ENCODE measurements around the gene HEBP2. TPM values are rescaled to one million over a fixed set of nuclear protein-coding genes. Genes with fewer than 3 reads are reported as not detected.

HEBP2 gene
- total RNA-seq, 2 donors from 2014 or later: 36.5 to 41.1 TPM

- ATAC-seq (replicated peaks in 1 of 2) (no peak), DNase-seq (no peak)
- H3K4me1 Mint-ChIP-seq (ENCODE audit: low read depth): peaks cover 27% of the 10 kb centered on the region
- H3K36me3 Mint-ChIP-seq (ENCODE audit: insufficient read depth in 2 of 2): no peaks in the 10 kb centered on the region
- H3K27me3 Mint-ChIP-seq (ENCODE audit: low read depth): no peaks in the 10 kb centered on the region
- H3K9me3 Mint-ChIP-seq: peaks cover 0 to 2% of the 10 kb centered on the region in 2 donors
- H3K4me3 Mint-ChIP-seq: peak overlapping the region in 1 of 2 donors; percentile 62
- H3K27ac Mint-ChIP-seq: peak overlapping the region; percentile 19
Observed at GRCh38 chr6:138456401-138456790, 52.4 kb downstream of the HEBP2 start.

- peaks cover 11% of the 10 kb centered on the region for H3K4me1 Mint-ChIP-seq (ENCODE audit: low read depth)
- no peaks in the 10 kb centered on the region for H3K9me3 Mint-ChIP-seq
- no peak for DNase-seq
- no peak overlapping the region for H3K4me3 Mint-ChIP-seq
- ATAC-seq (replicated peaks in 1 of 2): no peak
- H3K27me3 Mint-ChIP-seq (ENCODE audit: low read depth): no peaks in the 10 kb centered on the region
- H3K27ac Mint-ChIP-seq: peak overlapping the region; percentile 28
- H3K36me3 Mint-ChIP-seq (ENCODE audit: insufficient read depth in 2 of 2): no peaks in the 10 kb centered on the region
Observed at GRCh38 chr6:138461647-138462046, 57.6 kb downstream of the HEBP2 start.

GRCh38 chr6:138464085-138464484 is 60.1 kb downstream of the HEBP2 start:
- Mint-ChIP-seq H3K4me3 (no peak overlapping the region), H3K27me3 (ENCODE audit: low read depth) (no peaks in the 10 kb centered on the region), H3K4me1 (ENCODE audit: low read depth) (peaks cover 7% of the 10 kb centered on the region), H3K9me3 (no peaks in the 10 kb centered on the region), H3K27ac (no peak overlapping the region), H3K36me3 (ENCODE audit: insufficient read depth in 2 of 2) (no peaks in the 10 kb centered on the region)
- ATAC-seq (replicated peaks in 1 of 2): no peak
- DNase-seq: no peak

GRCh38 chr6:138465007-138465645 is 61.1 kb downstream of the HEBP2 start:
- H3K4me1 Mint-ChIP-seq (ENCODE audit: low read depth): peaks cover 7% of the 10 kb centered on the region
- no peak overlapping the region for H3K27ac Mint-ChIP-seq
- ATAC-seq (replicated peaks in 1 of 2): peak; percentile 99
- no peaks in the 10 kb centered on the region for H3K27me3 Mint-ChIP-seq (ENCODE audit: low read depth)
- H3K4me3 Mint-ChIP-seq: no peak overlapping the region
- no peaks in the 10 kb centered on the region for H3K36me3 Mint-ChIP-seq (ENCODE audit: insufficient read depth in 2 of 2)
- peak; percentile 29 to 31 for DNase-seq
- no peaks in the 10 kb centered on the region for H3K9me3 Mint-ChIP-seq

GRCh38 chr6:138467901-138468300 is 63.9 kb downstream of the HEBP2 start:
- Mint-ChIP-seq H3K36me3 (ENCODE audit: insufficient read depth in 2 of 2) (no peaks in the 10 kb centered on the region), H3K9me3 (no peaks in the 10 kb centered on the region), H3K4me3 (no peak overlapping the region), H3K27ac (no peak overlapping the region), H3K27me3 (ENCODE audit: low read depth) (no peaks in the 10 kb centered on the region), H3K4me1 (ENCODE audit: low read depth) (peaks cover 7% of the 10 kb centered on the region)
- no peak for ATAC-seq (replicated peaks in 1 of 2)
- DNase-seq: no peak

GRCh38 chr6:138468320-138469015 is 64.4 kb downstream of the HEBP2 start:
- DNase-seq: no peak
- H3K4me3 Mint-ChIP-seq: no peak overlapping the region
- no peaks in the 10 kb centered on the region for H3K9me3 Mint-ChIP-seq
- ATAC-seq (replicated peaks in 1 of 2): no peak
- H3K27ac Mint-ChIP-seq: no peak overlapping the region
- peaks cover 7% of the 10 kb centered on the region for H3K4me1 Mint-ChIP-seq (ENCODE audit: low read depth)
- no peaks in the 10 kb centered on the region for H3K27me3 Mint-ChIP-seq (ENCODE audit: low read depth)
- H3K36me3 Mint-ChIP-seq (ENCODE audit: insufficient read depth in 2 of 2): no peaks in the 10 kb centered on the region

Other genes starting within 250 kb of the HEBP2 start
- gene ARFGEF3, start 242.3 kb upstream of the HEBP2 start, total RNA-seq: under 1 TPM; 0.53 to 0.76 TPM
- gene PBOV1, start 185.7 kb upstream of the HEBP2 start, total RNA-seq: not detected
- not detected for gene SMIM28, start 26.3 kb upstream of the HEBP2 start, total RNA-seq
- gene NHSL1, start 95.3 kb downstream of the HEBP2 start, total RNA-seq: 1 to 10 TPM; 1.2 to 1.6 TPM

Data from activated T-cell treated with anti-CD3 and anti-CD28 coated beads, Interleukin-2, amount 50 U/mL, for 72 hours (primary cell).